DND-41 (cell line): ENCODE results near the gene SNX17.

ENCODE experiments used
- ATAC-seq: fragments of 200-7000 bp; cut with Tn5 transposase; 3 replicates; pipeline ENCODE4 v1.9.1; 2021; ENCODE audit warnings: low read depth; ENCODE audit not compliant: insufficient read depth
- DNase-seq: peaks from one replicate; pipeline ENCODE4 v3.0.0-alpha.2; 2020
- H2AFZ ChIP-seq: 2 replicates; pipeline ENCODE4 v1.6.0; 2012; ENCODE audit warnings: low read depth, low read length
- H3K27ac ChIP-seq: 2 replicates; pipeline ENCODE4 v1.5.1; 2012; ENCODE audit warnings: low read length, inconsistent platforms
- H3K27me3 ChIP-seq: fragments of 200-600 bp; sonication (generic); 2 replicates; pipeline ENCODE4 v1.6.0; 2012; ENCODE audit warnings: low read length, mild to moderate bottlenecking, inconsistent platforms; ENCODE audit not compliant: insufficient read depth, poor library complexity
- H3K36me3 ChIP-seq: 2 replicates; pipeline ENCODE4 v1.5.1; 2012; ENCODE audit warnings: low read length, inconsistent platforms; ENCODE audit not compliant: insufficient read depth
- H3K4me1 ChIP-seq: 2 replicates; pipeline ENCODE4 v1.5.1; 2012; ENCODE audit warnings: mild to moderate bottlenecking, low read length; ENCODE audit not compliant: insufficient read depth
- H3K4me2 ChIP-seq: 2 replicates; pipeline ENCODE4 v1.6.0; 2012; ENCODE audit warnings: mild to moderate bottlenecking, moderate library complexity, low read length, inconsistent platforms; ENCODE audit not compliant: insufficient read depth
- H3K4me3 ChIP-seq, 2 experiments: fragments of 200-600 bp in 1 of 2; shearing (Covaris generic) in 1 of 2; 2 replicates each; pipeline ENCODE4 v1.5.1; 2012 to 2016; ENCODE audit warnings: inconsistent platforms in 2 of 2, low read length in 2 of 2, mild to moderate bottlenecking in 2 of 2, low read depth in 1 of 2, moderate library complexity in 1 of 2
- H3K79me2 ChIP-seq: 2 replicates; pipeline ENCODE4 v1.6.0; 2012; ENCODE audit warnings: low read length, inconsistent platforms; ENCODE audit not compliant: insufficient read depth
- H3K9ac ChIP-seq: 2 replicates; pipeline ENCODE4 v1.6.0; 2012; ENCODE audit warnings: low read depth, mild to moderate bottlenecking, inconsistent platforms, low read length, moderate library complexity
- H3K9me3 ChIP-seq: 2 replicates; pipeline ENCODE4 v1.5.1; 2012; ENCODE audit warnings: low read length, moderate library complexity, mild to moderate bottlenecking, inconsistent platforms; ENCODE audit not compliant: insufficient read depth, severe bottlenecking
- H4K20me1 ChIP-seq: 2 replicates; pipeline ENCODE4 v1.6.0; 2012; ENCODE audit warnings: low read length; ENCODE audit not compliant: insufficient read depth
- CTCF ChIP-seq: IDR thresholded peaks from 2 replicates; pipeline ENCODE4 v1.5.1; 2012; ENCODE audit warnings: borderline replicate concordance, low read length, moderate library complexity, mild to moderate bottlenecking; ENCODE audit not compliant: poor library complexity, severe bottlenecking; ENCODE audit errors: extremely low read depth
- EZH2 ChIP-seq: IDR thresholded peaks from 3 replicates; pipeline ENCODE4 v1.6.1; 2012; ENCODE audit warnings: borderline replicate concordance, low read depth, mild to moderate bottlenecking, moderate library complexity, low read length, inconsistent platforms; ENCODE audit not compliant: severe bottlenecking

The SNX17 gene

GRCh38 chr2:27356056-27356381 is 14.4 kb upstream of the SNX17 start:
- Histone ChIP-seq H3K4me1 (peaks cover 33% of the 10 kb centered on the region), H3K9me3 (no peaks in the 10 kb centered on the region), H3K27ac (peak overlapping the region; percentile 92), H3K4me2 (peak overlapping the region; percentile 82), H3K9ac (peak overlapping the region; percentile 80), H3K36me3 (peaks cover 6% of the 10 kb centered on the region), H4K20me1 (peaks cover 19% of the 10 kb centered on the region; the same call in 1 of the 2 replicates), H2AFZ (peak overlapping the region; percentile 88), H3K4me3 (peak overlapping the region; percentile 74 to 94), H3K79me2 (peaks cover 81% of the 10 kb centered on the region), H3K27me3 (no peaks in the 10 kb centered on the region)
- DNase-seq, result no peak
- TF ChIP-seq EZH2 (no peak), CTCF (no peak)
- ATAC-seq, result peak; percentile 26

DNA sequence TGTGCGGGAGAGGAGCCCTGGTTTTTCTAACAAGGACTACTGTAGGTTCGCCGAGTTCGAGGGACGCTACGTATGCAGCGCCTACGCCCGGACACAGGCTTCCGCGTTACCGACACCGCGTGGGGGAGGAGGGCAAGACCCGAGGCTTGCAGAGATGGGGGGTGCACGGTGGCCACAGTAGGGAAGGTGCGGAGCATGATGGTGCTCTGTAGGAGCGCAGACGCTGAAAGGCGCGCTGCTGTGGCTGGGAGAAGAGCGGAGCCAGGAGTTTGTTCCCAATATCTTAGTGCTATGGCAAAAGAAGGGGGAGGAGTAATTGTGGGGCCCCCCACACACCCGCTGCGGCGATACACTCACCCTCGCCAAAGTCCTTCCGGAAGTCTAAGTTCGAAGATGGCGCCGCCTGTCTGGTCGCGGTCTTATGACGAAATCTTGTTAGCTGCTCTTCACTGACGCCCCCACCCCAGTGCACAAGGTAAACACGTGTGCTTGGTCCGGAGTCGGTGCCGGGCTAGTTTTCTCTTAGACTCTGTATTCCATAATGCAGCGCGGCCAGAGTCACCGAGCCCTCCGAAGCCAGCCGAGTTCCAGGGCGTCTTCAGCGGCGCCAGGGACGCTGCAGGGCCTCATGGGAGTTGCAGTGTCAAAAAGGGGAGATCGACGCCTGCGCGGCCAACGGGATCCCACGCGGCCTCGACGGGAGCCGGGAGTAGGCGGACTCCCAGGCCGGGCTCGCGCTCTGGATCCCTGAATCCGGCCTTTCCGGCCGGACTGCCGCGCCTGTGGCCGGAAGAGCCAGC is 13.8 kb upstream of the SNX17 start, which contains the start of gene GTF3C2:
TSS of gene GTF3C2 (minus strand) at position 383 of the 800 bp plus-strand sequence. CDS start 13,210 bp downstream, outside the sequence.
- Histone ChIP-seq H3K4me1 (peaks cover 33% of the 10 kb centered on the region), H3K27me3 (no peaks in the 10 kb centered on the region), H3K79me2 (peaks cover 75% of the 10 kb centered on the region), H3K9me3 (no peaks in the 10 kb centered on the region), H3K4me2 (peak within 1 kb of the TSS; percentile 82), H3K36me3 (peaks cover 6% of the 10 kb centered on the region), H4K20me1 (peaks cover 15% of the 10 kb centered on the region; the same call in 1 of the 2 replicates), H3K4me3 (peak within 1 kb of the TSS; percentile 74 to 94), H3K27ac (peak within 1 kb of the TSS; percentile 92), H3K9ac (peak within 1 kb of the TSS; percentile 80), H2AFZ (peak within 1 kb of the TSS; percentile 88)
- TF ChIP-seq CTCF, result peak; percentile 6
- no peak for TF ChIP-seq EZH2
- peak; percentile 87 for ATAC-seq
- DNase-seq, result peak; percentile 93

DNA sequence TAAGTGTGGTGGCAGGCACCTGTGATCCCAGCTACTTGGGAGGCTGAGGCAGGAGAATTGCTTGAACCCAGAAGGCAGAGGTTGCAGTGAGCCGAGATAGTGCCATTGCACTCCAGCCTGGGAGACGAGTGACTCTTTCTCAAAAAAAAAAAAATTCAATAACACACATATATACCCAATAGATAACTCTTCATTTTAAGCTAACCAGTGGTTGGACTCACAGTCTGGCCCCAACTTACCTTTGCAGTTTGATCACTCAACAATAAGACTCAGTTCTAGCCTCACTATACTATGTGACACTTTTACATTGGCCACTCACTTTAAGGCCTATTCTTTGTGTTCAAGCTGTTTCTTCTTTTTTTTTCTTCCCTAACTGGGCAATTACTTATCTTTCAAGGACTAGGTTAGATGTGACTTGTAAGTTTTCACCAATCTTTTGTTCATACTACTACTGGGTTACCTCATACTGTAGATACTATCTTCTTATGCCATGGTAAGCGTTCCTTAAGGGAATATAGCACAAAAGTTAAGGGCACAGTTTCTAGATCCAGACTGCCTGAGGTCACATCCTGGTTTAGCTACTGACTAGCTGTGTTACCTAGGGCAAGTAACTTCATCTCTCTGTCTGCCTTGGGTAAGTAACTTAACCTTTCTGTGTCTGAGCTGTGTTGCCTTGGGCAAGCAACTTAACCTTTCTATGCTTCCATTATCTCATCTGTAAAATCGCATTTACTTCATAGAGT is 7.6 kb upstream of the SNX17 start:
- Histone ChIP-seq H3K9me3 (no peaks in the 10 kb centered on the region), H3K27ac (no peak overlapping the region), H3K4me2 (no peak overlapping the region), H3K36me3 (peaks cover 50% of the 10 kb centered on the region), H3K79me2 (peaks cover 18% of the 10 kb centered on the region), H2AFZ (no peak overlapping the region), H3K4me3 (no peak overlapping the region), H3K27me3 (no peaks in the 10 kb centered on the region), H3K9ac (no peak overlapping the region), H4K20me1 (peaks cover 5% of the 10 kb centered on the region; the same call in 1 of the 2 replicates), H3K4me1 (peaks cover 9% of the 10 kb centered on the region)
- TF ChIP-seq CTCF (no peak), EZH2 (no peak)
- no peak for DNase-seq
- 0 out of 3 replicates have a peak, but pooled peaks have one; percentile 20 for ATAC-seq
